ENCODE measurements around the gene PLAU. TPM values are rescaled to one million over a fixed set of nuclear protein-coding genes. Genes with fewer than 3 reads are reported as not detected.

PLAU gene
- total RNA-seq, 4 donors from 2014 or later = 6.4 to 11.2 (median 9.9) TPM

DNA sequence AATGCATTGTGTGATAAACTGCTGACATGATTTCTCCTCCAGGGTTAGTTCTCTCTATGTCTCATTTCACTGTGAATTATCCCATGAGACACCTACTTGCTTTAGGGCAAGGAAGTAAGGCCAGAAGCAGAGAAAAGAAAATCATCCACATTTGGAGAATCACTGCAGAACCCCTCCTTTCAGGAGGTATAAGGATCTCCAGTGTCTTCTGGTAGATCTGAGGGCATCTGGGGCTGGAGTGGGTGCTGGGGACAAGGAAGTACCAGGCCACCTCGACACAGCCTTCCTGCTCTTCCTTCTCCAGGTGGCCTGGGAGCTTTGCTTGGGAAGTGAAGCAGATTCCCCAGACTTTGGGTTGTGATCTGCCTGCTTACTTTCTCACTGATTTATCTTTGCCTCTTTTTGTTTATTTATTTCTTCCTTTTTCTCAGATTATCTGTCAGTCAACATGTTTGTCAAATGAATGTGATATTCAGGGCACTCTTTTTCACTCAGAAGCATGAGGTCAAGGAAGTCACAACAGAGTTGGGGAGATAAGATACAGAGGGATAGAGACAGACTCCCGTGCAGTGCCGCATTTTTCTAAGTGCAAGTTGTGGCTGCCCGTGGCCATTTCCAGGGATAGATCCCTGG lies 24.2 kb upstream of the PLAU start:
- TF ChIP-seq CTCF (IDR thresholded peaks at IDR 0.05; ENCODE audit: low read depth) = no peak

DNA sequence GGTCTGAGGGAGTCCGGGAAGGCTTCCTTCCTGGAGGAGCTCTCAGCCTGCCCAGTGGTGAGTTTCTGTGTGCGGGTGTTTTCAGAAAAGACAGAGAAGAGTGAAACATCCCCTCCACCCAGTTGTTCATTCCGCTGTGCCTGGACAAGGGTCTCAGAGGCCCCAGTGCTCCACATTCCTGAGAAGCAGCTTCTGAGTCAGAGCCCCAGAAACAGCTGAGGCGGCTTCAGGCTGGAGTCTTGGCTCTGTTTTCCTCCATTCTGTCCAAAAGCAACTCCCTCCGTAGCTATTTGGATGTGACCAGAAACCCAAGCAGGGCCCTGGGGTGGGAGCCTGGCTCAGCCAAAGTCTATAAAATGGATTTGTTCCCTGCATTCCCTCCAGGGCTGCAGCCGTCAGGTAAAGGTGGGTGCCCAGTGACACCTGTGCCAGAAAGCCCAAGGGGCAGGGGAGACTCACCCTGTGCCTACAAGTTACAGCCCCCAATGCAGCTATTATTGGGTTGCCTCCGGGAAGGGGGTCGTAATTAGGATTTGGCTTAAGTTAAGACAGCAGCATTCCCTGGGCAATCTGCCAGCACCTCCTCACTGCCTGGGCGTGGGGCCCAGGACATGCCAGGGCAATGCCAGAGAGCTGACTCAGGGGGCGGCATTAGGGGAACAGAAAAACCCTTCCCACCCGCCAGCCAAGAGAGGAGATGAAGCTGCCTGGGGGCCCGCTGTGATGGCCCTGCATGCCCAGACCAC lies 23.5 kb upstream of the PLAU start:
- TF ChIP-seq CTCF (IDR thresholded peaks at IDR 0.05; ENCODE audit: low read depth) = no peak

DNA sequence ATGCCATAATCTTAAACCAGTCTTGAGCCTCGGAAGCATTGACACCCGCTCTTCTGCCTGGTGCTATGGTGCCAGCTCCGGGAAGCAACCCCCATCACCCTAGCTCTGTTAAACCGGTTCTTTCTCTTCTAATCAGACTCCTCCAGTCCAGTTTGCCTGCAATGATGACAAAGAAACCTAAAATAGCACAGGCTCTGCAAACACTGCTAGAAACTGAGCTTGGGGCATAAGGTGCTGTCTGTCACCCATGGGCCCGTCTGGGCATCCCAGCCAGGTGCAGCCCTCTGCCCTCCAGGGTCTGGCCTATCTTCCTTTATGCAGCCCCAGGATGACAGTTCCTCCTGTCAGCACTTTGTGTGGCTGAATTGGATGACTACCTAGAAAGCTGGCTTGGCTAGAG lies 22.4 kb upstream of the PLAU start:
- TF ChIP-seq CTCF (IDR thresholded peaks at IDR 0.05; ENCODE audit: low read depth) = no peak

DNA sequence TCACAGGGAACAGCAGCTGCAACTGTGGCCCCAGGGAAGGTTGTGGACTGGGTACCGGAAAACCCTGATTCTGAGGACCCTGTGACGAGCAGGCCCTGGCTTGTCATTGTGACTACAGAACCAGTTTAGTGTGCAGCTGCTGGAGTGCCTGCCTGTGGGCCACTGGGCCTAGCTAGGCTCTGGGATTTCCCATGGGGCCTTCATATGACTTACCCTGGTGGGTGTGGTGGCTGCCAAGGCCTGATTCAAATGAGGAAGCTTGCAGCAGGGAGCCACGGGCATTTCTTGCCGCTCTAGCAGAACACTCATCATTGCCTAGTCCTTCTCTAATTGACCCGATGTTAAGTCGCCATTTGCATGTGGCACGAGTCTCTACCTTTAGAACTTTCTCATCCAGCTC lies 21.9 kb upstream of the PLAU start:
- no peak for TF ChIP-seq CTCF (IDR thresholded peaks at IDR 0.05; ENCODE audit: low read depth)

- TF ChIP-seq CTCF (IDR thresholded peaks at IDR 0.05; ENCODE audit: low read depth) = no peak
Observed at GRCh38 chr10:73890261-73890660, 20.7 kb upstream of the PLAU start.

GRCh38 chr10:73891540-73891939 lies 19.4 kb upstream of the PLAU start:
- TF ChIP-seq CTCF (IDR thresholded peaks at IDR 0.05; ENCODE audit: low read depth) = no peak

- TF ChIP-seq CTCF (IDR thresholded peaks at IDR 0.05; ENCODE audit: low read depth) = no peak
Observed at GRCh38 chr10:73892310-73893030, 18.5 kb upstream of the PLAU start.

Measured in subcutaneous adipose tissue (tissue), 4 donors.